Skeletal muscle satellite cell (primary cell): Measurements from ENCODE around the gene TNFRSF19.
A peak's percentile ranks its signal among the peaks of the same experiment; 100 is the strongest.

Experiments used
- H3K27me3 ChIP-seq: 2 replicates; pipeline ENCODE4 v1.7.0; 2013; ENCODE audit warnings: low read length; ENCODE audit not compliant: control insufficient read depth, insufficient read depth
- H3K36me3 ChIP-seq: 2 replicates; pipeline ENCODE4 v1.7.0; 2013; ENCODE audit warnings: mild to moderate bottlenecking, control low read depth, low read length; ENCODE audit not compliant: insufficient read depth
- H3K4me1 ChIP-seq: 2 replicates; pipeline ENCODE4 v1.7.0; 2013; ENCODE audit warnings: low read length; ENCODE audit not compliant: control insufficient read depth, insufficient read depth
- H3K4me2 ChIP-seq: 2 replicates; pipeline ENCODE4 v1.7.0; 2013; ENCODE audit warnings: mild to moderate bottlenecking, low read length
- H3K4me3 ChIP-seq: 2 replicates; pipeline ENCODE4 v1.7.0; 2013; ENCODE audit warnings: low read length
- H3K9ac ChIP-seq: 2 replicates; pipeline ENCODE4 v1.7.0; 2013; ENCODE audit warnings: mild to moderate bottlenecking, low read depth, low read length, moderate library complexity
- H3K9me3 ChIP-seq: replicated peaks from 2 replicates; pipeline ENCODE4 v1.7.0; 2013; ENCODE audit warnings: mild to moderate bottlenecking, control low read depth, low read length

TNFRSF19 gene

GRCh38 chr13:23696610-23697009 lies 126.4 kb downstream of the TNFRSF19 start:
- H3K9me3 ChIP-seq, result no peaks in the 10 kb centered on the region
- peaks cover 17% of the 10 kb centered on the region for H3K4me1 ChIP-seq
- no peak overlapping the region for H3K4me2 ChIP-seq
- H3K27me3 ChIP-seq, result no peaks in the 10 kb centered on the region
- no peak overlapping the region for H3K4me3 ChIP-seq
- H3K9ac ChIP-seq, result no peak overlapping the region
- H3K36me3 ChIP-seq, result no peaks in the 10 kb centered on the region

GRCh38 chr13:23697772-23698313 lies 127.6 kb downstream of the TNFRSF19 start:
- Histone ChIP-seq H3K27me3 (no peaks in the 10 kb centered on the region), H3K4me2 (no peak overlapping the region), H3K36me3 (no peaks in the 10 kb centered on the region), H3K9ac (no peak overlapping the region), H3K4me1 (peaks cover 28% of the 10 kb centered on the region), H3K9me3 (no peaks in the 10 kb centered on the region), H3K4me3 (no peak overlapping the region)

- peaks cover 37% of the 10 kb centered on the region for H3K4me1 ChIP-seq
- no peaks in the 10 kb centered on the region for H3K27me3 ChIP-seq
- no peaks in the 10 kb centered on the region for H3K9me3 ChIP-seq
- H3K4me3 ChIP-seq, result no peak overlapping the region
- H3K36me3 ChIP-seq, result no peaks in the 10 kb centered on the region
- H3K9ac ChIP-seq, result no peak overlapping the region
- H3K4me2 ChIP-seq, result no peak overlapping the region
These were observed 129.1 kb downstream of the TNFRSF19 start for GRCh38 chr13:23699271-23699670.

GRCh38 chr13:23701186-23701585 lies 131.0 kb downstream of the TNFRSF19 start:
- peak overlapping the region; percentile 4 for H3K4me3 ChIP-seq
- peaks cover 37% of the 10 kb centered on the region for H3K4me1 ChIP-seq
- H3K4me2 ChIP-seq, result peak overlapping the region; percentile 58
- no peaks in the 10 kb centered on the region for H3K9me3 ChIP-seq
- peak overlapping the region; percentile 15 for H3K9ac ChIP-seq
- H3K27me3 ChIP-seq, result no peaks in the 10 kb centered on the region
- no peaks in the 10 kb centered on the region for H3K36me3 ChIP-seq

- H3K9me3 ChIP-seq, result no peaks in the 10 kb centered on the region
- H3K36me3 ChIP-seq, result no peaks in the 10 kb centered on the region
- peak overlapping the region; percentile 58 for H3K4me2 ChIP-seq
- no peaks in the 10 kb centered on the region for H3K27me3 ChIP-seq
- H3K4me1 ChIP-seq, result peaks cover 37% of the 10 kb centered on the region
- H3K4me3 ChIP-seq, result no peak overlapping the region
- H3K9ac ChIP-seq, result no peak overlapping the region
These were observed 131.4 kb downstream of the TNFRSF19 start for GRCh38 chr13:23701636-23702035.

GRCh38 chr13:23703246-23703860 lies 133.1 kb downstream of the TNFRSF19 start:
- no peaks in the 10 kb centered on the region for H3K9me3 ChIP-seq
- H3K27me3 ChIP-seq, result no peaks in the 10 kb centered on the region
- peak overlapping the region; percentile 4 for H3K9ac ChIP-seq
- no peak overlapping the region for H3K4me3 ChIP-seq
- peaks cover 37% of the 10 kb centered on the region for H3K4me1 ChIP-seq
- H3K36me3 ChIP-seq, result no peaks in the 10 kb centered on the region
- H3K4me2 ChIP-seq, result no peak overlapping the region

GRCh38 chr13:23705583-23705982 lies 135.4 kb downstream of the TNFRSF19 start:
- Histone ChIP-seq H3K4me3 (no peak overlapping the region), H3K27me3 (no peaks in the 10 kb centered on the region), H3K4me1 (peaks cover 37% of the 10 kb centered on the region), H3K4me2 (peak overlapping the region; percentile 4), H3K9me3 (no peaks in the 10 kb centered on the region), H3K9ac (no peak overlapping the region), H3K36me3 (no peaks in the 10 kb centered on the region)

GRCh38 chr13:23707674-23708073 lies 137.5 kb downstream of the TNFRSF19 start:
- Histone ChIP-seq H3K4me2 (no peak overlapping the region), H3K4me3 (no peak overlapping the region), H3K27me3 (no peaks in the 10 kb centered on the region), H3K9ac (no peak overlapping the region), H3K36me3 (no peaks in the 10 kb centered on the region), H3K9me3 (no peaks in the 10 kb centered on the region), H3K4me1 (peaks cover 20% of the 10 kb centered on the region)

GRCh38 chr13:23709536-23709935 lies 139.3 kb downstream of the TNFRSF19 start:
- Histone ChIP-seq H3K4me2 (no peak overlapping the region), H3K9me3 (no peaks in the 10 kb centered on the region), H3K27me3 (no peaks in the 10 kb centered on the region), H3K4me3 (no peak overlapping the region), H3K4me1 (peaks cover 9% of the 10 kb centered on the region), H3K36me3 (no peaks in the 10 kb centered on the region), H3K9ac (no peak overlapping the region)

GRCh38 chr13:23710366-23710765 lies 140.2 kb downstream of the TNFRSF19 start:
- Histone ChIP-seq H3K9ac (no peak overlapping the region), H3K4me3 (no peak overlapping the region), H3K4me1 (peaks cover 6% of the 10 kb centered on the region), H3K9me3 (no peaks in the 10 kb centered on the region), H3K36me3 (no peaks in the 10 kb centered on the region), H3K4me2 (no peak overlapping the region), H3K27me3 (no peaks in the 10 kb centered on the region)

- H3K9ac ChIP-seq, result no peak overlapping the region
- no peaks in the 10 kb centered on the region for H3K4me1 ChIP-seq
- H3K27me3 ChIP-seq, result no peaks in the 10 kb centered on the region
- no peak overlapping the region for H3K4me3 ChIP-seq
- no peaks in the 10 kb centered on the region for H3K9me3 ChIP-seq
- no peaks in the 10 kb centered on the region for H3K36me3 ChIP-seq
- no peak overlapping the region for H3K4me2 ChIP-seq
These were observed 141.1 kb downstream of the TNFRSF19 start for GRCh38 chr13:23711355-23711754.

GRCh38 chr13:23714672-23715071 lies 144.5 kb downstream of the TNFRSF19 start:
- Histone ChIP-seq H3K9me3 (no peaks in the 10 kb centered on the region), H3K9ac (no peak overlapping the region), H3K4me3 (no peak overlapping the region), H3K27me3 (no peaks in the 10 kb centered on the region), H3K4me2 (no peak overlapping the region), H3K4me1 (peaks cover 6% of the 10 kb centered on the region), H3K36me3 (no peaks in the 10 kb centered on the region)
